ENCODE results near the gene CFAP410.
"Not testable (repeated sequence)": the region's sequence is repeated elsewhere in the genome, so short reads cannot be mapped to it uniquely, and the experiment has no call there.

CFAP410 gene

DNA sequence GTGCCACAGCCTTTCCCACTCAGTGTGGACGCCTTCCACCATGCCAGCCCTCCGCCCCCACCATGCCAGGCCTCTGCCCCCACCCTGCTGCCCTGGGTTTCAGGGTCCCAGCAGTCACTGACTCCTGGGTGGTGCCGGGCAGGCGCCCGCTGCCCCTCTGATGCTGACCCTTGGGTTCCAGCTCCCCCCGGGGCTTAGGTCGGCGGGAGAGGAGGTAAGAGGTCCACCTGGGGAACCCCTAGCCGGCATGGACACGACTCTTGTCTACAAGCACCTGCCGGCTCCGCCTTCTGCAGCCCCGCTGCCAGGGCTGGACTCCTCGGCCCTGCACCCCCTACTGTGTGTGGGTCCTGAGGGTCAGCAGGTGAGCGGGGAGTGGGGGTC lies 46.4 kb downstream of the CFAP410 start:
- H3K4me1 ChIP-seq (ENCODE audit: insufficient read depth, low read length), result no peaks in the 10 kb centered on the region; the same call in 1 of the 2 replicates
- no peaks in the 10 kb centered on the region for H3K9me3 ChIP-seq (ENCODE audit: control insufficient read depth, insufficient read depth, low read length)
- H3K9ac ChIP-seq (ENCODE audit: low read depth, low read length), result no peak overlapping the region
- H3K36me3 ChIP-seq (ENCODE audit: insufficient read depth, low read length), result no peaks in the 10 kb centered on the region

DNA sequence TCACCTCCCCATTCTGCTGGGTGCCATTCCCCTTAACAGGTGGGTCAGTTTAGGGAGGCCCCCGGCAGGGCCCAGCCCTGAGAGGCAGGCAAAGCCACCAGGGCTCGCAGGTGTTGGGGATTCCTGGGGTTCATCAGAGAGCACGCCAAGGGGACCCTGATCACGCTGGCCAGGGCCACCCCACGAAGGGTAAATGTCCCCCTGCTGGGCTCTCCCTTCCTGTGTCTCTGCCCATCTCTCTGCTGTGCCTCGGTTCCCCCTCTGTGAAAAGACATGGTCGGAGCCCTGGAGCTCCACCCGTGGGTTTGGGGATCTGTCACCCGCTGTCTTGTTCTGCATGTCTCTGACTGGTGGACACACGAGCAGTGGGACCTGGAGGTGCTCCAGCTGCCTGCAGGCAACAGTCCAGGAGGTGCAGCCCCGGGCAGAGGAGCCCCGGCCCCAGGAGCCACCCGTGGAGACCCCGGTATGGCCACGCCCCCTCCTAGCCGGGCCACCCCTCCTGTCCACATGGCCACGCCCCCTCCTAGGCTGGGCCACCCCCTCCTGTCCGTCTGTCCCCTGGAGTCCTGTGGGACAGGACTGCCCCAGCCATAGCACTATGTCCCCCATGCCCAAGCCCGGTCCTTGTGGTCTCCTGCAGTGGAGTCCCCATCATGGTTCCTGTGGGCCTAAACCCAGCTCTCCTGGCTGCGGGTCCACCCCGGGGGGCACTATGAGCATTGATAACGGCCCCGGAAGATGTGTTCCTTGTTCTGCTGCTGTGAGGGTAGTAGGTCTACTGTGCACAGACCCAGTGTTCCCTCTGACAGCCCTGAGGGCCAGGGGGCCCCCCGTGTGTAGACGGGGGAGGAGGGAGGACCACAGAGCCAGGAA lies 47.0 kb downstream of the CFAP410 start:
- Histone ChIP-seq H3K4me1 (ENCODE audit: insufficient read depth, low read length) (no peaks in the 10 kb centered on the region; the same call in 1 of the 2 replicates), H3K36me3 (ENCODE audit: insufficient read depth, low read length) (no peaks in the 10 kb centered on the region), H3K9ac (ENCODE audit: low read depth, low read length) (no peak overlapping the region), H3K9me3 (ENCODE audit: control insufficient read depth, insufficient read depth, low read length) (no peaks in the 10 kb centered on the region)

DNA sequence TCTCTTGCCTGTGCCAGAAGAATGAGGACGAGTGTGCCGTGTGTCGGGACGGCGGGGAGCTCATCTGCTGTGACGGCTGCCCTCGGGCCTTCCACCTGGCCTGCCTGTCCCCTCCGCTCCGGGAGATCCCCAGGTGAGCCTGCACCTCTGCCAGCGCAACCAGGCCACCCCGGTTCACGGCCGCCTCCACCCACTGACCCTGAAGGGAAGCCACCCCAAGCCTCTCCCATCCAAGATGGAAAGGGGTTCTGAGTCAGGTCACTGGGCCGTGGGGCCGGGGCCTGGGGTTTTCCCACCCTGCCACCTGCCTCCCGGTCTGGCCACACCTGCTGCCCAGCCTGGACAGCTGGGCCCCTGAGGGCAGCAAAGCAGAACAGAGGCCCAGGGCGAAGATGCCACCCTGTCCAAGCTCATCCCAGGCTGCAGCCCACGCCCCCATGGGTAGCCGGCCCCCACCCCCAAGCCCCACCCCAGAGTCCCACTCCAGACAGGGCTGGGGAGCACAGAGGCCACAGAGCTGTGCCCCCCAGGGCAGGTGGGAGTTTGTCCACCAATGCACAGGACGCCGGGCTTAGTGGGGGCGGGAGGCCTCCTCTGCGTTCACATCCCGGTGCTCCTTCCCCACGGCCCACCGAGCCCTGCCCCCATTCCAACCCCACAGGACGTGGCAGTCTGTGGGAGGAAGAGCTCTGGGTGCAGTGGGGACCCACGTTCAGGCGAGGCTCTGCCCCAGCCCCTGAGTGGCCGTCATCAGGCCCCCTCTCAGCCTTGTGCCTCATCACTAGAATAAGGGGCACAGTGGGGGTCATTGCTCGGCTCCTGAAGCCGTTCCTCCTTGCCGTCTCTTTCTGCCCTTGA lies 47.9 kb downstream of the CFAP410 start:
- Histone ChIP-seq H3K9ac (ENCODE audit: low read depth, low read length) (no peak overlapping the region), H3K4me1 (ENCODE audit: insufficient read depth, low read length) (no peaks in the 10 kb centered on the region; the same call in 1 of the 2 replicates), H3K36me3 (ENCODE audit: insufficient read depth, low read length) (no peaks in the 10 kb centered on the region), H3K9me3 (ENCODE audit: control insufficient read depth, insufficient read depth, low read length) (no peaks in the 10 kb centered on the region)

DNA sequence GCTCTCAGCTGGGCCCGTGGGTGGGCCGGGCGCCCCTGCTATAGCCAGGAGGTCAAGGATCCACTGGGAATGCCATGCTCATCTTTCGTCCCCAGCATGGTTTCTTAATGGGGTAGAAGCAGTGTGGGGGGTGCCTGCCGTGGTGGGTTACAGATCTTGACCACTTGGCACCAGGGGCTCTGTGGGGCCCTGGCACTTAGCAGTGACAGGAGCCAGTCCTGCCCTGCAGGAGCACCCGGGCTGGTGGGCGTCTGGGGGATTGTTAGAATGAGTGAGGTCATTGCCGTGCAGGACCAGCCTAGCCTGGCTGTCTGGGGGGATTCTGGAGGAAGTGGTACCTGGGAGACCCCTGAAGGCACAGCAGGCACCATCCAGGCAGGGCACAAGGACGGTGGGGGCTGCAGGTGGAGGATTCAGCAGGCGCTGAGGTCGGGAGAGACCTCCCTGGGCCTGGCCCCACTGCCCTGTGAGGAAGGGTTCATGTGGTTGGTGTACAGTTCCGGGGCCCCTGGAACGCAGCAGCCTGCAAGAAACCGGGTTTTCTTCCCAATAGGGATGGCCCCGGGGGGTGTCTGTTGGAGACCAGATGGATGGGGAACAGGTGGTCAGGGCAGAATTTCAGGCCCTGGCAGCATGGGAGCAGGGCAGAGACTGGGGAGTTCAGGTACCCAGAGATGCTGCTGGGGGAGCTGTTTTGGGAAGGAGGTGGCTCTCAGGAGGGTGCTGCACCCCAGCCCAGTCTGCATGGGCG lies 48.7 kb downstream of the CFAP410 start:
- Histone ChIP-seq H3K9ac (ENCODE audit: low read depth, low read length) (no peak overlapping the region), H3K36me3 (ENCODE audit: insufficient read depth, low read length) (no peaks in the 10 kb centered on the region), H3K9me3 (ENCODE audit: control insufficient read depth, insufficient read depth, low read length) (no peaks in the 10 kb centered on the region), H3K4me1 (ENCODE audit: insufficient read depth, low read length) (no peaks in the 10 kb centered on the region; the same call in 1 of the 2 replicates)

DNA sequence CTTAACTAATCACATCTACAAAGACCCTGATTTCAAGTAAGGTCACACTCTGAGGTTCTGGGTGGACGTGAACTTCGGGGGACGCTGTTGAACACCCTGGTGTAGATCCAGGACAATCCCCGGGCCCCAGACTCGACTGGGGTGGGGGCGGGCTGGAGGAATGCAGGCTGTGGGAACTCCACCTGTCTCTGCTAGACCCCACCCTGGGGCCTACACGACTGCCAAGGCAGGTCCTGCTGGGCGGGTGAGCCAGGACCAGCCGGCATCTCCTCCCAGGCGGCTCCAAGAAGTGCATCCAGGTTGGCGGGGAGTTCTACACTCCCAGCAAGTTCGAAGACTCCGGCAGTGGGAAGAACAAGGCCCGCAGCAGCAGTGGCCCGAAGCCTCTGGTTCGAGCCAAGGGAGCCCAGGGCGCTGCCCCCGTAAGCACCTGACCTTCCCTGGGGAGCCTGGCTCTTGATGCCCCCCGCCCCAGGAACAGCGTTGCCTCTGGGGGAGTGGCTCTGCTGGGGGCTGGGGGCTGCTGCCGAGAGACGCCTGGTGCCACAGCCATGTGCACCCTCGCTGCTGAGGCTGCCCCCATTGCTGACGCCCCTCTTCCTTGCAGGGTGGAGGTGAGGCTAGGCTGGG lies 49.7 kb downstream of the CFAP410 start:
- H3K9ac ChIP-seq (ENCODE audit: low read depth, low read length), result no peak overlapping the region

DNA sequence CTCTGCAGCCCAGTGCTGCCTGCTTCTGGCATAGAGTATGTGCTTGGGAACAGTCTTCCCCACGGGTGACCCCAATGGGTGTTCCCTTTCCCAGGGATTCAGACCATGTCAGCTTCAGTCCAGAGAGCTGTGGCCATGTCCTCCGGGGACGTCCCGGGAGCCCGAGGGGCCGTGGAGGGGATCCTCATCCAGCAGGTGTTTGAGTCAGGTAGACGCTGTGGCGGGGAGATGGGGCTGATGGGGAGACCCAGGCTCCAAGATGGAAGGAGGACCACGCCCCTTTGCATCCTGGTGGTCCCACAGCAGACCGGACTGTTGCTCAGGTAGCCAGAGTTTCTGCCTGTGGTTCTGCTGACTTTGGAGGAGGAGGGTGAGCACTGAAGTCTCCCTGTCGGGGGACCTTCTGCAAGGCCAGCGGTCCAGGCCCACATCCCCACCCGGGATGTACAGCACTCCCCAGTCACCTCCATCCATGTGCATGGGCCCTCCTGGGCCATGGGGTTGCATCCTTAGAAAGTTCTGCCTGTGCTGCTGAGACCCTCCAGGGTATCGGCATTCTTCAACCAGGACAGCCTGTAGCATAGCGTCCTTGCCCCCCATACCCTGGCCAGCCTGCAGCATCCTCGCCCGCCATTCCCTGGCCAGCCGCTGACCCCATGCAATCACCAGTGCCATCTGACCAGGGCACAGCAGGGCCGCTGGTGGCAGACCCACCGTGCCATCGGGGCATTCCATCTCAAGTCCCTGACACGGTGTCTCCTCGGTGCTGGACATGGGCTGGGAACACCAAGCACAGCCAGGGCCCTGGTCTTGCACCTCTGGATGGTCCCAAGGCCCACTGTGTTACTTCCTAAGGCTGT lies 50.7 kb downstream of the CFAP410 start:
- H3K9ac ChIP-seq (ENCODE audit: low read depth, low read length), result no peak overlapping the region
- no peaks in the 10 kb centered on the region for H3K9me3 ChIP-seq (ENCODE audit: control insufficient read depth, insufficient read depth, low read length)
- no peaks in the 10 kb centered on the region for H3K36me3 ChIP-seq (ENCODE audit: insufficient read depth, low read length)
- peaks cover 18% of the 10 kb centered on the region for H3K4me1 ChIP-seq (ENCODE audit: insufficient read depth, low read length)

More for the DNA sequence above, 49.7 kb downstream of the CFAP410 start:
- no peaks in the 10 kb centered on the region for H3K9me3 ChIP-seq (ENCODE audit: control insufficient read depth, insufficient read depth, low read length)
- H3K4me1 ChIP-seq (ENCODE audit: insufficient read depth, low read length), result peaks cover 8% of the 10 kb centered on the region; the same call in 1 of the 2 replicates
- no peaks in the 10 kb centered on the region for H3K36me3 ChIP-seq (ENCODE audit: insufficient read depth, low read length)

DNA sequence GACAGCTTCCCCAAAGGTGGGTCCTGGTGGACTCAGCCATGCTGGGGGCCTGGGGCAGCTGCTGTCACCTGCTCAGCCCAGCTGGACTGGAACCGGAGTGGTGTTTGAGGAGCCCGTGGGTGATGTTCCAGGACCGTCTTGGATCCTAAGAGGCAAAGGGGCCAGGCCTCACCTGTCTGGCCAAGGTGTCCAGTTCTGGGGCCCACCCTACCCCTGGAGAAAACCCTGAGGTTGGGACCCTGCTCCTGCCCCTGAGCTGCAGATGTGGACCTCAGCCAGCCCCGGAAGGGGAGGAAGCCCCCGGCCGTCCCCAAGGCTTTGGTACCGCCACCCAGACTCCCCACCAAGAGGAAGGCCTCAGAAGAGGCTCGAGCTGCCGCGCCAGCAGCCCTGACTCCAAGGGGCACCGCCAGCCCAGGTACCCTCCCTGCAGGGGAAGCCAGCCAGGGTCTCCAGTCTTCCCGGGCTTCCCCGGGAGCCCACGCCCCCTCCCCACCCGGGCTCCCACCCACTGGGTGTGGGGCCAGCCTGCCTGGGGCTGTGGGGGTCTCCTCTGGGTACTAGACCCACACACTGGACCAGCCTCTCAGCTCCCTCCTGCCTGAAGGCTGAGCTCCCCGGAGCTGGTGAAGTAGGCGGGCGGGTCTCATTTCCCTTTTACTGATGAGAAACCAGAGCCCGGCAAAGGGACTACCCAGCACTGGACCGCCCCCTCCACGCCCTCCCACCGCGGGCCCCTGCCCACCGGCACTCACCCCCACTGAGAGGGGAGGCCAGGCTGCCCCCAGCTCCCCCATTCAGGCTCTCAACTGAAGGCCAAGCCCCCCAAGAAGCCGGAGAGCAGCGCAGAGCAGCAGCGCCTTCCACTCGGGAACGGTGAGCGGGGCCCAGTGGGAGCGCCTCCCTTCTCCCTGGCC lies 52.2 kb downstream of the CFAP410 start:
- Histone ChIP-seq H3K9ac (ENCODE audit: low read depth, low read length) (no peak overlapping the region), H3K36me3 (ENCODE audit: insufficient read depth, low read length) (no peaks in the 10 kb centered on the region), H3K4me1 (ENCODE audit: insufficient read depth, low read length) (peaks cover 19% of the 10 kb centered on the region), H3K9me3 (ENCODE audit: control insufficient read depth, insufficient read depth, low read length) (no peaks in the 10 kb centered on the region)

DNA sequence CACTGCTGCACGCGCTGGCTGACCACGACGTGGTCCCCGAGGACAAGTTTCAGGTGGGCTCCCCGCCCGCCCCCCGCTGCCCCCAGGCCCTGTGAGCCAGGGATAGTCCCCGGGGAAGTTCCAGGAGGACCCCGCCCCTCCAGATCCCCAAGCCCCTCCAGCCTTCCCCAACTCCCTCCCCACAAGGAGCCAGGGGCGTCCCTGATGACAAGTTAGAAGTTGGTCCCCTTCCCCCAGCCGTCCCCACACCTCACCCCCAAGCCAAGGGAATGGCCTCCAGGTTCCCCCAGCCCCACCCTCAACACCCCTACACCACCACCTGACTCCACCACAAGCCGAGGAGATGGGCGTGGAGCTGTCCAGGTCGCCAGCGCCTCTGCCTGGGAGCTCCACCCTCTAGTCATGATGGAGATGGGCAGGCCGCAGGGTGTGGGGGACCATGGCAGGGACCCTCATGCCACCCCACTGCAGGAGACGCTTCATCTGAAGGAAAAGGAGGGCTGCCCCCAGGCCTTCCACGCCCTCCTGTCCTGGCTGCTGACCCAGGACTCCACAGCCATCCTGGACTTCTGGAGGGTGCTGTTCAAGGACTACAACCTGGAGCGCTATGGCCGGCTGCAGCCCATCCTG lies 53.0 kb downstream of the CFAP410 start:
- peak overlapping the region; percentile 26; the same call in 1 of the 2 replicates for H3K9ac ChIP-seq (ENCODE audit: low read depth, low read length)

DNA sequence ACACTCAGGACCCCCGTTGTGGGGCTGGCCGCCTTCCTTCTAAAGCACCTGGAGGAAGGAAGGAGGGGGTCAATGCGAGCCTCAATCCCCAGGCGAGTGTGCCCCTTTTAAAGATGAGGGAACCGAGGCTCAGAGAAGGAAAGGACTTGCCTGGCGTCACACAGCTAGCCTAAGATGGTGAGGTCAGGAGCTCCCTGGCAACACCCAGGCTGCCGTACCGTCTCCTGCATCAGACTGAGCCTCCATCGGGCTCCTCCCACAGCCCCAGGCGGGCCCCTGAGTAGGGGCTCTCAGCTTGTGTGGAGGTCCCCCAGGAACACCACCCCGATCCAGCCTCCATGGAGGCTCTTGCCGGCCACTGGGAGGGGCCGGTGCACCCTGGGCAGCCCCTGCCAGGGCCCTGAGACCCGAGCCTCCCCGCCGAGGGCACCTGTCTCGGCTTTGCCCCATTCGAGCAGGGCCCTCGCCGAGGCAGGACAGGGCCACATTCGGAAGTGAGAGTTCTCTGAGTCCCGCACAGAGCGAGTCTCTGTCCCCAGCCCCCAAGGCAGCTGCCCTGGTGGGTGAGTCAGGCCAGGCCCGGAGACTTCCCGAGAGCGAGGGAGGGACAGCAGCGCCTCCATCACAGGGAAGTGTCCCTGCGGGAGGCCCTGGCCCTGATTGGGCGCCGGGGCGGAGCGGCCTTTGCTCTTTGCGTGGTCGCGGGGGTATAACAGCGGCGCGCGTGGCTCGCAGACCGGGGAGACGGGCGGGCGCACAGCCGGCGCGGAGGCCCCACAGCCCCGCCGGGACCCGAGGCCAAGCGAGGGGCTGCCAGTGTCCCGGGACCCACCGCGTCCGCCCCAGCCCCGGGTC lies 53.8 kb downstream of the CFAP410 start, which contains the start of gene AIRE:
Gene AIRE (plus strand): TSS at position 739 of the 855 bp plus-strand sequence. CDS start 131 bp downstream, outside the sequence.
- Histone ChIP-seq H3K36me3 (ENCODE audit: insufficient read depth, low read length) (no peaks in the 10 kb centered on the region), H3K9me3 (ENCODE audit: control insufficient read depth, insufficient read depth, low read length) (no peaks in the 10 kb centered on the region), H3K9ac (ENCODE audit: low read depth, low read length) (peak within 1 kb of the TSS; percentile 26), H3K4me1 (ENCODE audit: insufficient read depth, low read length) (peaks cover 19% of the 10 kb centered on the region)

More for the DNA sequence above, 53.0 kb downstream of the CFAP410 start:
- Histone ChIP-seq H3K36me3 (ENCODE audit: insufficient read depth, low read length) (no peaks in the 10 kb centered on the region), H3K9me3 (ENCODE audit: control insufficient read depth, insufficient read depth, low read length) (no peaks in the 10 kb centered on the region), H3K4me1 (ENCODE audit: insufficient read depth, low read length) (peaks cover 19% of the 10 kb centered on the region)

DNA sequence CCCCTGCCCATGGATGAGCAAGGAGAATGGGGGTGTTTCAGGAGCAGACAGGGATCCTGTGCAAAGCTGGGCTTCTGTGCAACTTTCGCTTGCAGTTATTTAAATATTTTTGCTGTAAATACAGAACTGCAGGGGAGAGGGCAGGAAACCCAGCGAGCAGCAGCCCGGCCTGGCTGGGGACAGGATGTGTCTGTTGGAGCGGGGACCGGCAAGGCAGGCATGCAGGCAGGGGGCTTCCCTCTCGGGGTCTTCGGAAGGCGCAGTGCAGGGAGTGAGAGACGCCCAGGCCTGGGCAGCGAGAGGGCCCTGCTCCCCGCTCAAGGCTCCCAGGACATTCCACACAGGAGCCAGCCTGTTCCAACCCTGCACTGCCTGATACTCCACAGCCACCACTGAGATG lies 55.2 kb downstream of the CFAP410 start:
- H3K9ac ChIP-seq (ENCODE audit: low read depth, low read length), result no peak overlapping the region
- H3K9me3 ChIP-seq (ENCODE audit: control insufficient read depth, insufficient read depth, low read length), result no peaks in the 10 kb centered on the region
- no peaks in the 10 kb centered on the region for H3K36me3 ChIP-seq (ENCODE audit: insufficient read depth, low read length)
- H3K4me1 ChIP-seq (ENCODE audit: insufficient read depth, low read length), result peaks cover 19% of the 10 kb centered on the region

DNA sequence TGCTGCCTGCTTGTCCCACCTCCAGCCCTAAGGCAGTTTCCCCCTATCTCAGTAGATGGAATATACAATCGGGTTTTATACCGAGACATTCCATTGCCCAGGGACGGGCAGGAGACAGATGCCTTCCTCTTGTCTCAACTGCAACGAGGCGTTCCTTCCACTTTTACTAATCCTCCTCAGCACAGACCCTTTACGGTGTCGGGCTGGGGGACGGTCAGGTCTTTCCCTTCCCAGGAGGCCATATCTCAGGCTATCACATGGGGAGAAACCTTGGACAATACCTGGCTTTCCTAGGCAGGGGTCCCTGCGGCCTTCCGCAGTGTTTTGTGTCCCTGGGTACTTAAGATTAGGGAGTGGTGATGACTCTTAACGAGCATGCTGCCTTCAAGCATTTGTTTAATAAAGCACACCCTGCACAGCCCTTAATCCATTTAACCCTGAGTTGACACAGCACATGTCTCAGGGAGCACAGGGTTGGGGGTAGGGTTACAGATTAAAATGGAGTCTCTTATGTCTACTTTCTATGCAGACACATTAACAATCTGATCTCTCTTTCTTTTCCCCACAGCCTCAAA lies 55.9 kb downstream of the CFAP410 start:
- H3K36me3 ChIP-seq (ENCODE audit: insufficient read depth, low read length); H3K9me3 ChIP-seq (ENCODE audit: control insufficient read depth, insufficient read depth, low read length); H3K9ac ChIP-seq (ENCODE audit: low read depth, low read length): not testable (repeated sequence)
- H3K4me1 ChIP-seq (ENCODE audit: insufficient read depth, low read length), result peaks cover 19% of the 10 kb centered on the region
